ENCODE results near the gene KLHDC10.

DNA sequence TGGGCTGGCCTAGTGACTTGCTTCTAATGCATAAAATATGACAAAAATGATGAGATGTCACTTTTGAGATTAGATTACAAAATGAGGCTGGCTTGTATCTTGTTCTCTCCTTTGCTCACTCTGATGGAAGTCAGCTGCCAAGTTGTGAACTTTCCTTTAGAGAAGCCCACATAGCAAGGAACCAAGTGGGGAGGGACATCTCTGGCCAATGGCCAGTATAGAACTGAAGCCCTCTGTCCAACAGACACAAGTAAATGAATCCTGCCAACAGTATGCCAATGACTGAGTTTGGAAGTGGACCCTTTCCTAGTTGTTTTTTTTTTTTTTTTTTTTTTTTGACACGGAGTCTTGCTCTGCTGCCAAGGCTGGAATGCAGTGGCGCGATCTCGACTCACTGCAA, 22.5 kb upstream of the KLHDC10 start:
- TF ChIP-seq, protein P1, sequence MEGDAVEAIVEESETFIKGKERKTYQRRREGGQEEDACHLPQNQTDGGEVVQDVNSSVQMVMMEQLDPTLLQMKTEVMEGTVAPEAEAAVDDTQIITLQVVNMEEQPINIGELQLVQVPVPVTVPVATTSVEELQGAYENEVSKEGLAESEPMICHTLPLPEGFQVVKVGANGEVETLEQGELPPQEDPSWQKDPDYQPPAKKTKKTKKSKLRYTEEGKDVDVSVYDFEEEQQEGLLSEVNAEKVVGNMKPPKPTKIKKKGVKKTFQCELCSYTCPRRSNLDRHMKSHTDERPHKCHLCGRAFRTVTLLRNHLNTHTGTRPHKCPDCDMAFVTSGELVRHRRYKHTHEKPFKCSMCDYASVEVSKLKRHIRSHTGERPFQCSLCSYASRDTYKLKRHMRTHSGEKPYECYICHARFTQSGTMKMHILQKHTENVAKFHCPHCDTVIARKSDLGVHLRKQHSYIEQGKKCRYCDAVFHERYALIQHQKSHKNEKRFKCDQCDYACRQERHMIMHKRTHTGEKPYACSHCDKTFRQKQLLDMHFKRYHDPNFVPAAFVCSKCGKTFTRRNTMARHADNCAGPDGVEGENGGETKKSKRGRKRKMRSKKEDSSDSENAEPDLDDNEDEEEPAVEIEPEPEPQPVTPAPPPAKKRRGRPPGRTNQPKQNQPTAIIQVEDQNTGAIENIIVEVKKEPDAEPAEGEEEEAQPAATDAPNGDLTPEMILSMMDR (IDR thresholded peaks at IDR 0.05): no peak
- TF ChIP-seq POLR2A (IDR thresholded peaks at IDR 0.05) (no peak), EP300 (IDR thresholded peaks at IDR 0.05) (no peak), POLR2AphosphoS5 (IDR thresholded peaks at IDR 0.05) (no peak)
